ENCODE results near the gene RBM4. TPM values are rescaled to one million over a fixed set of nuclear protein-coding genes. Genes with fewer than 3 reads are reported as not detected.

Gene RBM4
- total RNA-seq, 1 donor from 2014 or later = 153 TPM

DNA sequence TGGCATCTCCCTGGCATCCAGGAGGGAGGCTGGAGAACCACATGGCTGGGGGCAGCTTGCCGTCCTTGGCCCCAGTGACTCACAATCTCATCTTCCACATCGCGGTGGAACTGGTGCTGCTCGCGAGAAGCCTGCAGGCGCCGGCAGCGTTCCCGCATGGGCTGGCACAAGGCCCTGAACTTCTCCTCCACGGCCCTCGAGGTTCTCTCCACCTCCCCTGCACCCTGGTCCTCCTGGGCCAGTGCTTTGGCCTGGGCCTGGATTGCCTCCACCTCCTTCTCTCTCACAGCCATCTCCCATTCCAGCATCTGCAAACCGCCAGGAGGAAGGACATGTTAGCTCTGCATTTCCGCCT is 55.5 kb downstream of the RBM4 start:
- FAIRE-seq (no peak), DNase-seq (ENCODE audit: low read depth) (no peak)
- Histone ChIP-seq H3K4me3 (ENCODE audit: insufficient read depth, low read depth, low read length) (no peak overlapping the region), H3K27ac (ENCODE audit: low read depth, low read length) (no peak overlapping the region), H4K20me1 (ENCODE audit: insufficient read depth, low read length) (no peaks in the 10 kb centered on the region), H3K36me3 (ENCODE audit: insufficient read depth, low read length) (no peaks in the 10 kb centered on the region), H3K9ac (ENCODE audit: low read length) (no peak overlapping the region), H3K4me1 (ENCODE audit: insufficient read depth, low read length) (no peaks in the 10 kb centered on the region), H3K79me2 (ENCODE audit: insufficient read depth, low read length) (no peaks in the 10 kb centered on the region), H2AFZ (ENCODE audit: low read depth, low read length) (no peak overlapping the region), H3K4me2 (ENCODE audit: low read length) (no peak overlapping the region), H3K27me3 (ENCODE audit: insufficient read depth, low read length) (no peaks in the 10 kb centered on the region), H3K9me3 (ENCODE audit: insufficient read depth, low read depth, low read length) (no peaks in the 10 kb centered on the region)
- no peaks in the 10 kb centered on the region for H3K9me3 Mint-ChIP-seq (ENCODE audit: unreplicated experiment)
- H3K4me1 Mint-ChIP-seq (ENCODE audit: low read depth, unreplicated experiment) = no peaks in the 10 kb centered on the region
- peaks cover 19% of the 10 kb centered on the region for H3K36me3 Mint-ChIP-seq (ENCODE audit: low read depth, unreplicated experiment)
- peak overlapping the region; percentile 35 for H3K27ac Mint-ChIP-seq (ENCODE audit: unreplicated experiment)
- no peaks in the 10 kb centered on the region for H3K27me3 Mint-ChIP-seq (ENCODE audit: low read depth, unreplicated experiment)
- H3K4me3 Mint-ChIP-seq (ENCODE audit: unreplicated experiment) = no peak overlapping the region
- TF ChIP-seq, protein P1, sequence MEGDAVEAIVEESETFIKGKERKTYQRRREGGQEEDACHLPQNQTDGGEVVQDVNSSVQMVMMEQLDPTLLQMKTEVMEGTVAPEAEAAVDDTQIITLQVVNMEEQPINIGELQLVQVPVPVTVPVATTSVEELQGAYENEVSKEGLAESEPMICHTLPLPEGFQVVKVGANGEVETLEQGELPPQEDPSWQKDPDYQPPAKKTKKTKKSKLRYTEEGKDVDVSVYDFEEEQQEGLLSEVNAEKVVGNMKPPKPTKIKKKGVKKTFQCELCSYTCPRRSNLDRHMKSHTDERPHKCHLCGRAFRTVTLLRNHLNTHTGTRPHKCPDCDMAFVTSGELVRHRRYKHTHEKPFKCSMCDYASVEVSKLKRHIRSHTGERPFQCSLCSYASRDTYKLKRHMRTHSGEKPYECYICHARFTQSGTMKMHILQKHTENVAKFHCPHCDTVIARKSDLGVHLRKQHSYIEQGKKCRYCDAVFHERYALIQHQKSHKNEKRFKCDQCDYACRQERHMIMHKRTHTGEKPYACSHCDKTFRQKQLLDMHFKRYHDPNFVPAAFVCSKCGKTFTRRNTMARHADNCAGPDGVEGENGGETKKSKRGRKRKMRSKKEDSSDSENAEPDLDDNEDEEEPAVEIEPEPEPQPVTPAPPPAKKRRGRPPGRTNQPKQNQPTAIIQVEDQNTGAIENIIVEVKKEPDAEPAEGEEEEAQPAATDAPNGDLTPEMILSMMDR (IDR thresholded peaks at IDR 0.05; ENCODE audit: insufficient read depth, low read depth, low read length) = no peak
- no peak for TF ChIP-seq EZH2 (IDR thresholded peaks at IDR 0.05; ENCODE audit: insufficient read depth, low read length)

DNA sequence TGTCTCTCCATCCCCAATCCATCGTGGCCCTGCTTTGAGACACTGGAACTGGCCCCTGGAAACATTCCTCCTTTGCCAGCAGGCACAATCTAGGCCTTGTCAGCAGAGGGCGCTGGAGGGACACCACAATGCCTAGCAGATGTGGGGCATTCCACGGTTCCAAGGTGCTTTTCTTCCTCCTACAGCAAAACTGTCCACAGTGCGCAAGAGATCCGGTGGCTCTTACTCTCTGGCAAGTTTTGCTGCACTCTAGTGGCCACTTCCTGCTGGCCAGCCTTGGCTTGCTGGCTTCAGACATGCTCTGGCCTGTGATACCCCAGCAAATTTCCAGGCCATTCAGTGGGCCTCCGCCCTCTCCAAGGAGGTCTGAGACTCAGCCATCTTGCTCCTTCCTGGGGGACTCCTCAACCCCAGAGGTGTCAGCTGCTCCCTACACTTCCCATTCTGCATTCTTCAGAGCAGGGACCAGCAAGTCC is 56.3 kb downstream of the RBM4 start:
- no peaks in the 10 kb centered on the region for H3K27me3 ChIP-seq (ENCODE audit: insufficient read depth, low read length)
- Mint-ChIP-seq H3K4me1 (ENCODE audit: low read depth, unreplicated experiment) (no peaks in the 10 kb centered on the region), H3K27me3 (ENCODE audit: low read depth, unreplicated experiment) (no peaks in the 10 kb centered on the region), H3K4me3 (ENCODE audit: unreplicated experiment) (no peak overlapping the region), H3K27ac (ENCODE audit: unreplicated experiment) (no peak overlapping the region), H3K36me3 (ENCODE audit: low read depth, unreplicated experiment) (peaks cover 25% of the 10 kb centered on the region), H3K9me3 (ENCODE audit: unreplicated experiment) (no peaks in the 10 kb centered on the region)
- DNase-seq (ENCODE audit: low read depth) (peak; percentile 95), FAIRE-seq (peak; percentile 91)
- no peaks in the 10 kb centered on the region for H3K4me1 ChIP-seq (ENCODE audit: insufficient read depth, low read length)
- TF ChIP-seq, protein P1 (IDR thresholded peaks at IDR 0.05; ENCODE audit: insufficient read depth, low read depth, low read length) = peak; percentile 99
- no peak for TF ChIP-seq EZH2 (IDR thresholded peaks at IDR 0.05; ENCODE audit: insufficient read depth, low read length)
- H3K79me2 ChIP-seq (ENCODE audit: insufficient read depth, low read length) = no peaks in the 10 kb centered on the region
- no peak overlapping the region for H3K27ac ChIP-seq (ENCODE audit: low read depth, low read length)
- no peaks in the 10 kb centered on the region for H4K20me1 ChIP-seq (ENCODE audit: insufficient read depth, low read length)
- H3K36me3 ChIP-seq (ENCODE audit: insufficient read depth, low read length) = no peaks in the 10 kb centered on the region
- no peak overlapping the region for H3K9ac ChIP-seq (ENCODE audit: low read length)
- H3K9me3 ChIP-seq (ENCODE audit: insufficient read depth, low read depth, low read length) = no peaks in the 10 kb centered on the region
- no peak overlapping the region for H3K4me3 ChIP-seq (ENCODE audit: insufficient read depth, low read depth, low read length)
- H2AFZ ChIP-seq (ENCODE audit: low read depth, low read length) = peak overlapping the region; percentile 32
- H3K4me2 ChIP-seq (ENCODE audit: low read length) = no peak overlapping the region

Other genes starting within 250 kb of the RBM4 start
- 0.20 and 0.50 TPM in 2 replicates for gene NPAS4, start 217.7 kb upstream of the RBM4 start, total RNA-seq
- 30.0 and 33.1 TPM in 2 replicates for gene MRPL11, start 199.9 kb upstream of the RBM4 start, total RNA-seq
- 3.9 and 4.6 TPM in 2 replicates for gene PELI3, start 171.8 kb upstream of the RBM4 start, total RNA-seq
- 57.4 and 60.0 TPM in 2 replicates for gene DPP3, start 158.3 kb upstream of the RBM4 start, total RNA-seq
- gene BBS1, start 128.1 kb upstream of the RBM4 start, total RNA-seq = 18.8 and 20.3 TPM in 2 replicates
- gene ZDHHC24, start 92.7 kb upstream of the RBM4 start, total RNA-seq = 13.5 and 15.6 TPM in 2 replicates
- gene ACTN3, start 91.8 kb upstream of the RBM4 start, total RNA-seq = not detected in 2 replicates
- 1.5 and 4.0 TPM in 2 replicates for gene CTSF, start 70.1 kb upstream of the RBM4 start, total RNA-seq
- 0.31 and 0.34 TPM in 2 replicates for gene CCDC87, start 45.6 kb upstream of the RBM4 start, total RNA-seq
- 23.1 and 23.2 TPM in 2 replicates for gene CCS, start 45.5 kb upstream of the RBM4 start, total RNA-seq
- gene RBM14, start 22.1 kb upstream of the RBM4 start, total RNA-seq = 47.6 and 59.7 TPM in 2 replicates
- 17.3 and 20.3 TPM in 2 replicates for gene RBM4B, start 39.2 kb downstream of the RBM4 start, total RNA-seq
- 18.2 and 22.7 TPM in 2 replicates for gene SPTBN2, start 90.5 kb downstream of the RBM4 start, total RNA-seq
- 19.3 and 19.8 TPM in 2 replicates for gene RCE1, start 204.7 kb downstream of the RBM4 start, total RNA-seq
- gene LRFN4, start 218.4 kb downstream of the RBM4 start, total RNA-seq = 33.7 and 35.7 TPM in 2 replicates